ENCODE results near the gene CPNE7. TPM values are rescaled to one million over a fixed set of nuclear protein-coding genes. Genes with fewer than 3 reads are reported as not detected.

Gene CPNE7
- total and polyA plus RNA-seq, 2 experiments from 2014 or later: 1.6 to 2.2 TPM

- no peak for TF ChIP-seq CTCF (IDR thresholded peaks at IDR 0.05; ENCODE audit: low read depth, low read length)
- peaks cover 7% of the 10 kb centered on the region for H3K4me1 ChIP-seq (ENCODE audit: low read depth)
- H3K27ac ChIP-seq: no peak overlapping the region
- H3K36me3 ChIP-seq: peaks cover 15% of the 10 kb centered on the region
- H3K9me3 ChIP-seq (ENCODE audit: low read depth): no peaks in the 10 kb centered on the region
- H3K4me3 ChIP-seq: no peak overlapping the region
- no peaks in the 10 kb centered on the region for H3K27me3 ChIP-seq
- no peak for DNase-seq (ENCODE audit: low read depth in 1 of 2, low spot score in 1 of 2)
These were observed 67.0 kb downstream of the CPNE7 start for GRCh38 chr16:89642574-89642973.

GRCh38 chr16:89643769-89644300, 68.3 kb downstream of the CPNE7 start:
- H3K36me3 ChIP-seq: peaks cover 15% of the 10 kb centered on the region
- peaks cover 7% of the 10 kb centered on the region for H3K4me1 ChIP-seq (ENCODE audit: low read depth)
- H3K9me3 ChIP-seq (ENCODE audit: low read depth): no peaks in the 10 kb centered on the region
- no peak overlapping the region for H3K4me3 ChIP-seq
- no peak overlapping the region for H3K27ac ChIP-seq
- DNase-seq (ENCODE audit: low read depth in 1 of 2, low spot score in 1 of 2): no peak
- no peak for TF ChIP-seq CTCF (IDR thresholded peaks at IDR 0.05; ENCODE audit: low read depth, low read length)
- H3K27me3 ChIP-seq: no peaks in the 10 kb centered on the region

GRCh38 chr16:89645122-89645521, 69.6 kb downstream of the CPNE7 start:
- no peak for DNase-seq (ENCODE audit: low read depth in 1 of 2, low spot score in 1 of 2)
- H3K4me1 ChIP-seq (ENCODE audit: low read depth): peaks cover 7% of the 10 kb centered on the region
- H3K4me3 ChIP-seq: no peak overlapping the region
- H3K27me3 ChIP-seq: no peaks in the 10 kb centered on the region
- H3K36me3 ChIP-seq: peaks cover 15% of the 10 kb centered on the region
- no peak for TF ChIP-seq CTCF (IDR thresholded peaks at IDR 0.05; ENCODE audit: low read depth, low read length)
- H3K9me3 ChIP-seq (ENCODE audit: low read depth): no peaks in the 10 kb centered on the region
- H3K27ac ChIP-seq: no peak overlapping the region

- Histone ChIP-seq H3K4me3 (no peak overlapping the region), H3K4me1 (ENCODE audit: low read depth) (no peaks in the 10 kb centered on the region), H3K27me3 (no peaks in the 10 kb centered on the region), H3K27ac (no peak overlapping the region), H3K9me3 (ENCODE audit: low read depth) (no peaks in the 10 kb centered on the region), H3K36me3 (peaks cover 17% of the 10 kb centered on the region)
- TF ChIP-seq CTCF (IDR thresholded peaks at IDR 0.05; ENCODE audit: low read depth, low read length): no peak
- no peak for DNase-seq (ENCODE audit: low read depth in 1 of 2, low spot score in 1 of 2)
These were observed 70.7 kb downstream of the CPNE7 start for GRCh38 chr16:89646270-89646669.

Other genes starting within 250 kb of the CPNE7 start
- 70.1 and 111 TPM in 2 replicates for gene ANKRD11, start 85.2 kb upstream of the CPNE7 start, total RNA-seq
- gene ANKRD11, start 85.2 kb upstream of the CPNE7 start, polyA plus RNA-seq: 131 and 159 TPM in 2 replicates
- gene SPG7, start 67.4 kb upstream of the CPNE7 start, total RNA-seq: 173 and 248 TPM in 2 replicates
- gene SPG7, start 67.4 kb upstream of the CPNE7 start, polyA plus RNA-seq: 99.1 and 110 TPM in 2 replicates
- 4,932 and 5,939 TPM in 2 replicates for gene RPL13, start 15.1 kb upstream of the CPNE7 start, total RNA-seq
- gene RPL13, start 15.1 kb upstream of the CPNE7 start, polyA plus RNA-seq: 1,293 and 1,556 TPM in 2 replicates
- 0.78 and 2.2 TPM in 2 replicates for gene DPEP1, start 37.9 kb downstream of the CPNE7 start, total RNA-seq
- 0.64 and 2.1 TPM in 2 replicates for gene DPEP1, start 37.9 kb downstream of the CPNE7 start, polyA plus RNA-seq
- 82.2 and 86.2 TPM in 2 replicates for gene CHMP1A, start 82.0 kb downstream of the CPNE7 start, total RNA-seq
- gene CHMP1A, start 82.0 kb downstream of the CPNE7 start, polyA plus RNA-seq: 87.5 and 89.6 TPM in 2 replicates
- 8.3 and 12.6 TPM in 2 replicates for gene SPATA33, start 82.1 kb downstream of the CPNE7 start, total RNA-seq
- gene SPATA33, start 82.1 kb downstream of the CPNE7 start, polyA plus RNA-seq: 13.2 and 13.5 TPM in 2 replicates
- 58.8 and 76.3 TPM in 2 replicates for gene CDK10, start 110.9 kb downstream of the CPNE7 start, total RNA-seq
- 142 and 159 TPM in 2 replicates for gene CDK10, start 110.9 kb downstream of the CPNE7 start, polyA plus RNA-seq
- 15.5 and 25.2 TPM in 2 replicates for gene SPATA2L, start 125.9 kb downstream of the CPNE7 start, total RNA-seq
- gene SPATA2L, start 125.9 kb downstream of the CPNE7 start, polyA plus RNA-seq: 12.3 and 17.1 TPM in 2 replicates
- gene VPS9D1, start 145.1 kb downstream of the CPNE7 start, total RNA-seq: 21.3 and 30.0 TPM in 2 replicates
- gene VPS9D1, start 145.1 kb downstream of the CPNE7 start, polyA plus RNA-seq: 15.4 and 22.3 TPM in 2 replicates
- 30.4 and 43.2 TPM in 2 replicates for gene ZNF276, start 145.8 kb downstream of the CPNE7 start, total RNA-seq
- gene ZNF276, start 145.8 kb downstream of the CPNE7 start, polyA plus RNA-seq: 16.2 and 22.5 TPM in 2 replicates
- gene FANCA, start 240.9 kb downstream of the CPNE7 start, total RNA-seq: 20.7 and 26.2 TPM in 2 replicates
- gene FANCA, start 240.9 kb downstream of the CPNE7 start, polyA plus RNA-seq: 17.6 and 20.1 TPM in 2 replicates

All from cardiac muscle cell (in vitro differentiated cells and primary cell).